Measurements from ENCODE around the gene C19orf85.

Gene C19orf85

GRCh38 chr19:55493052-55493644 is 28.6 kb upstream of the C19orf85 start:
- peaks cover 1% of the 10 kb centered on the region for H3K4me1 Mint-ChIP-seq
- no peak for DNase-seq
- H3K36me3 Mint-ChIP-seq (ENCODE audit: low read depth) = no peaks in the 10 kb centered on the region
- no peak overlapping the region for H3K27ac Mint-ChIP-seq
- H3K9me3 Mint-ChIP-seq = no peaks in the 10 kb centered on the region
- peaks cover 16% of the 10 kb centered on the region for H3K27me3 Mint-ChIP-seq
- H3K4me3 Mint-ChIP-seq = no peak overlapping the region
- no peak for ATAC-seq

GRCh38 chr19:55492362-55492944 is 27.9 kb upstream of the C19orf85 start:
- DNase-seq (no peak), ATAC-seq (no peak)
- no peak overlapping the region for H3K4me3 Mint-ChIP-seq
- H3K4me1 Mint-ChIP-seq = peaks cover 6% of the 10 kb centered on the region
- H3K9me3 Mint-ChIP-seq = no peaks in the 10 kb centered on the region
- peaks cover 16% of the 10 kb centered on the region for H3K27me3 Mint-ChIP-seq
- H3K27ac Mint-ChIP-seq = no peak overlapping the region
- no peaks in the 10 kb centered on the region for H3K36me3 Mint-ChIP-seq (ENCODE audit: low read depth)

- DNase-seq (no peak), ATAC-seq (no peak)
- Mint-ChIP-seq H3K9me3 (no peaks in the 10 kb centered on the region), H3K36me3 (ENCODE audit: low read depth) (no peaks in the 10 kb centered on the region), H3K4me3 (no peak overlapping the region), H3K4me1 (peaks cover 13% of the 10 kb centered on the region), H3K27me3 (peaks cover 16% of the 10 kb centered on the region), H3K27ac (no peak overlapping the region)
Measured at GRCh38 chr19:55491546-55492360, 27.2 kb upstream of the C19orf85 start.

GRCh38 chr19:55490478-55491432 is 26.2 kb upstream of the C19orf85 start:
- Mint-ChIP-seq H3K36me3 (ENCODE audit: low read depth) (no peaks in the 10 kb centered on the region), H3K27ac (no peak overlapping the region), H3K9me3 (no peaks in the 10 kb centered on the region), H3K4me1 (peaks cover 17% of the 10 kb centered on the region), H3K4me3 (no peak overlapping the region), H3K27me3 (peaks cover 16% of the 10 kb centered on the region)
- no peak for DNase-seq
- ATAC-seq = no peak

- Mint-ChIP-seq H3K27ac (no peak overlapping the region), H3K9me3 (no peaks in the 10 kb centered on the region)
Measured at GRCh38 chr19:55489711-55490477, 25.3 kb upstream of the C19orf85 start.

GRCh38 chr19:55488986-55489710 is 24.6 kb upstream of the C19orf85 start:
- peaks cover 19% of the 10 kb centered on the region for H3K4me1 Mint-ChIP-seq
- H3K4me3 Mint-ChIP-seq = no peak overlapping the region
- DNase-seq = no peak
- H3K27me3 Mint-ChIP-seq = peaks cover 10% of the 10 kb centered on the region
- H3K36me3 Mint-ChIP-seq (ENCODE audit: low read depth) = no peaks in the 10 kb centered on the region
- no peak overlapping the region for H3K27ac Mint-ChIP-seq
- H3K9me3 Mint-ChIP-seq = no peaks in the 10 kb centered on the region
- ATAC-seq = no peak

More at GRCh38 chr19:55489711-55490477, 25.3 kb upstream of the C19orf85 start:
- H3K4me3 Mint-ChIP-seq = no peak overlapping the region
- peaks cover 16% of the 10 kb centered on the region for H3K27me3 Mint-ChIP-seq
- no peak for ATAC-seq
- no peaks in the 10 kb centered on the region for H3K36me3 Mint-ChIP-seq (ENCODE audit: low read depth)
- peaks cover 19% of the 10 kb centered on the region for H3K4me1 Mint-ChIP-seq
- DNase-seq = no peak

GRCh38 chr19:55487924-55488687 is 23.6 kb upstream of the C19orf85 start, which contains the start of gene SSC5D:
TSS of gene SSC5D (plus strand) at chr19:55488436. CDS start at chr19:55488590, 154 bp downstream.
- no peak for DNase-seq
- peak; percentile 2 for ATAC-seq
- Mint-ChIP-seq H3K4me3 (peak within 1 kb of the TSS; percentile 65), H3K27me3 (peaks cover 8% of the 10 kb centered on the region), H3K36me3 (ENCODE audit: low read depth) (no peaks in the 10 kb centered on the region), H3K4me1 (peaks cover 19% of the 10 kb centered on the region), H3K9me3 (no peaks in the 10 kb centered on the region), H3K27ac (peak within 1 kb of the TSS; percentile 80)

GRCh38 chr19:55486971-55487923 is 22.7 kb upstream of the C19orf85 start:
- Mint-ChIP-seq H3K27me3 (peaks cover 6% of the 10 kb centered on the region), H3K36me3 (ENCODE audit: low read depth) (no peaks in the 10 kb centered on the region), H3K27ac (peak overlapping the region; percentile 80), H3K4me3 (peak overlapping the region; percentile 65), H3K9me3 (no peaks in the 10 kb centered on the region), H3K4me1 (peaks cover 19% of the 10 kb centered on the region)
- ATAC-seq (peak; percentile 74), DNase-seq (peak; percentile 79)

- DNase-seq = no peak
- Mint-ChIP-seq H3K4me3 (peak overlapping the region; percentile 78), H3K27ac (peak overlapping the region; percentile 81), H3K4me1 (peaks cover 19% of the 10 kb centered on the region), H3K36me3 (ENCODE audit: low read depth) (no peaks in the 10 kb centered on the region), H3K9me3 (no peaks in the 10 kb centered on the region), H3K27me3 (no peaks in the 10 kb centered on the region)
- no peak for ATAC-seq
Measured at GRCh38 chr19:55486043-55486970, 21.8 kb upstream of the C19orf85 start.

GRCh38 chr19:55485439-55486011 is 21.0 kb upstream of the C19orf85 start:
- no peak for DNase-seq
- peak; percentile 5 for ATAC-seq
- no peaks in the 10 kb centered on the region for H3K27me3 Mint-ChIP-seq
- no peaks in the 10 kb centered on the region for H3K9me3 Mint-ChIP-seq
- no peaks in the 10 kb centered on the region for H3K36me3 Mint-ChIP-seq (ENCODE audit: low read depth)
- H3K27ac Mint-ChIP-seq = peak overlapping the region; percentile 81
- peaks cover 19% of the 10 kb centered on the region for H3K4me1 Mint-ChIP-seq
- H3K4me3 Mint-ChIP-seq = peak overlapping the region; percentile 78
